Loucy (cell line): ENCODE data around the gene CHDH.

Source experiments
- H2AFZ ChIP-seq: fragments of 200-600 bp; sonication (generic); 2 replicates; pipeline ENCODE4 v1.6.0; 2016; ENCODE audit warnings: antibody characterized with exemption, mild to moderate bottlenecking, low read length, moderate library complexity
- H3F3A ChIP-seq: fragments of 200-600 bp; 2 replicates; pipeline ENCODE4 v1.6.0; 2016; ENCODE audit warnings: antibody characterized with exemption, low read depth, mild to moderate bottlenecking
- H3K27me3 ChIP-seq: fragments of 200-600 bp; sonication (generic); 2 replicates; pipeline ENCODE4 v1.6.1; 2014; ENCODE audit warnings: low read length, mild to moderate bottlenecking; ENCODE audit not compliant: insufficient read depth, poor library complexity, severe bottlenecking
- H3K36me3 ChIP-seq: fragments of 200-600 bp; sonication (generic); 2 replicates; pipeline ENCODE4 v1.6.1; 2016; ENCODE audit warnings: low read length; ENCODE audit not compliant: insufficient read depth
- H3K4me1 ChIP-seq: fragments of 200-600 bp; sonication (generic); 2 replicates; pipeline ENCODE4 v1.5.1; 2014; ENCODE audit warnings: low read length, mild to moderate bottlenecking; ENCODE audit not compliant: insufficient read depth, poor library complexity, severe bottlenecking
- H3K4me2 ChIP-seq: fragments of 200-600 bp; sonication (generic); 2 replicates; pipeline ENCODE4 v1.6.0; 2014; ENCODE audit warnings: antibody characterized with exemption, low read length, low read depth, mild to moderate bottlenecking; ENCODE audit not compliant: poor library complexity, severe bottlenecking
- H3K4me3 ChIP-seq: fragments of 200-600 bp; sonication (generic); 2 replicates; pipeline ENCODE4 v1.5.1; 2014; ENCODE audit warnings: low read length, mild to moderate bottlenecking, mixed read lengths; ENCODE audit not compliant: poor library complexity, severe bottlenecking
- H3K79me2 ChIP-seq: fragments of 200-600 bp; sonication (generic); 2 replicates; pipeline ENCODE4 v1.6.1; 2014; ENCODE audit warnings: low read length; ENCODE audit not compliant: insufficient read depth
- H3K9ac ChIP-seq: fragments of 200-600 bp; sonication (generic); 2 replicates; pipeline ENCODE4 v1.6.0; 2014; ENCODE audit warnings: mild to moderate bottlenecking, low read depth, low read length, moderate library complexity; ENCODE audit not compliant: poor library complexity, severe bottlenecking
- H3K9me2 ChIP-seq: fragments of 200-600 bp; sonication (generic); replicated peaks from 2 replicates; pipeline ENCODE4 v1.6.1; 2016; ENCODE audit warnings: low read depth, low read length, mixed read lengths
- H3K9me3 ChIP-seq: fragments of 200-600 bp; sonication (generic); 2 replicates; pipeline ENCODE4 v1.6.1; 2014; ENCODE audit warnings: mild to moderate bottlenecking, antibody characterized with exemption, low read length, low read depth; ENCODE audit not compliant: insufficient read depth
- H4K20me1 ChIP-seq: fragments of 200-600 bp; sonication (generic); 2 replicates; pipeline ENCODE4 v1.6.0; 2014; ENCODE audit warnings: antibody characterized with exemption, low read length, mild to moderate bottlenecking; ENCODE audit not compliant: insufficient read depth, poor library complexity, severe bottlenecking
- CTCF ChIP-seq: fragments of 200-600 bp; sonication (generic); conservative IDR thresholded peaks from 2 replicates; pipeline ENCODE4 v1.5.1; 2014; ENCODE audit warnings: mild to moderate bottlenecking, antibody characterized with exemption, low read length
- EZH2phosphoT487 ChIP-seq: fragments of 200-600 bp; IDR thresholded peaks from 2 replicates; pipeline ENCODE4 v1.6.1; 2018; ENCODE audit warnings: antibody characterized with exemption, mild to moderate bottlenecking, moderate library complexity, borderline replicate concordance

The CHDH gene

GRCh38 chr3:53764026-53764775 is 82.0 kb downstream of the CHDH start:
- H3K27me3 ChIP-seq, result no peaks in the 10 kb centered on the region

DNA sequence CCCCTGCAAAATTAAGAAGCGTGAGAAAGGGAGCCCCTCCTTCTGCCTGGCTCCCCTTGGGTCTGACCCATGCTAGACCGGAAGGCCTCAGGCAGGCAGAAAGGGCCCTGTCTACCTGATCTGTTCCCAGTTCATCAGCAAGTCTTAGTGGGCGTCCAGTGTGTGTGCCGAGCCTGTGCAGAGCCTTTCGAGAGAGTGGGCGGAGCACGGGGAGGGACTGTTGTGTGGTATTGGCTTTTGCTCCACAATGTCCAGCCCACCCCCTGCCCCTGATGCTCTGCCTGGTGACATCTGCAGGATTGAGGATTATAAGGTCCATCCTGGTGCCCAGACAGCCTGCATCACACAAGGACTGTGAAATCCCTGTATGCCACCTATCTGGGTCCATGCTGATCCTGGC is 82.9 kb downstream of the CHDH start:
- H3K4me2 ChIP-seq, result no peak overlapping the region

More at GRCh38 chr3:53764026-53764775, 82.0 kb downstream of the CHDH start:
- H3K36me3 ChIP-seq, result no peaks in the 10 kb centered on the region
- no peaks in the 10 kb centered on the region for H3K79me2 ChIP-seq
- no peaks in the 10 kb centered on the region for H3K9me2 ChIP-seq
- no peaks in the 10 kb centered on the region for H4K20me1 ChIP-seq
- H3K4me2 ChIP-seq, result no peak overlapping the region
- no peak overlapping the region for H2AFZ ChIP-seq
- no peak overlapping the region for H3K4me3 ChIP-seq
- H3K9ac ChIP-seq, result no peak overlapping the region
- no peaks in the 10 kb centered on the region for H3K9me3 ChIP-seq
- no peaks in the 10 kb centered on the region for H3F3A ChIP-seq
- no peaks in the 10 kb centered on the region for H3K4me1 ChIP-seq
- no peak for TF ChIP-seq EZH2phosphoT487

More for the DNA sequence above, 82.9 kb downstream of the CHDH start:
- Histone ChIP-seq H2AFZ (no peak overlapping the region), H3K79me2 (no peaks in the 10 kb centered on the region), H4K20me1 (no peaks in the 10 kb centered on the region), H3K9me3 (no peaks in the 10 kb centered on the region), H3K4me3 (no peak overlapping the region), H3K4me1 (no peaks in the 10 kb centered on the region), H3F3A (no peaks in the 10 kb centered on the region), H3K9me2 (no peaks in the 10 kb centered on the region), H3K27me3 (no peaks in the 10 kb centered on the region), H3K36me3 (no peaks in the 10 kb centered on the region), H3K9ac (no peak overlapping the region)
- no peak for TF ChIP-seq EZH2phosphoT487
- no peak for TF ChIP-seq CTCF
